LHCN-M2 (cell line): ENCODE results near the gene GARIN5B. TPM values are rescaled to one million over a fixed set of nuclear protein-coding genes. Genes with fewer than 3 reads are reported as not detected.
"Not testable (repeated sequence)": the region's sequence is repeated elsewhere in the genome, so short reads cannot be mapped to it uniquely, and the experiment has no call there.

Experiments
- DNase-seq: peaks from one replicate; pipeline ENCODE4 v3.0.0-alpha.2; 2012; ENCODE audit warnings: low read depth
- polyA plus RNA-seq: library from polyadenylated mRNA; unstranded; fragments of >200 nt; gene quantifications from one replicate; pipeline ENCODE4 v1.2.1, GENCODE V29; 2012; ENCODE audit warnings: missing spikeins
- total RNA-seq: library from RNA; depleted of rRNA; stranded (reverse); fragments of >200 nt; gene quantifications from 2 replicates; pipeline ENCODE4 v1.2.3, GENCODE V29; 2014; rRNA removed

Gene GARIN5B
- total RNA-seq, result not detected in 2 replicates
- polyA plus RNA-seq, result not detected

DNA sequence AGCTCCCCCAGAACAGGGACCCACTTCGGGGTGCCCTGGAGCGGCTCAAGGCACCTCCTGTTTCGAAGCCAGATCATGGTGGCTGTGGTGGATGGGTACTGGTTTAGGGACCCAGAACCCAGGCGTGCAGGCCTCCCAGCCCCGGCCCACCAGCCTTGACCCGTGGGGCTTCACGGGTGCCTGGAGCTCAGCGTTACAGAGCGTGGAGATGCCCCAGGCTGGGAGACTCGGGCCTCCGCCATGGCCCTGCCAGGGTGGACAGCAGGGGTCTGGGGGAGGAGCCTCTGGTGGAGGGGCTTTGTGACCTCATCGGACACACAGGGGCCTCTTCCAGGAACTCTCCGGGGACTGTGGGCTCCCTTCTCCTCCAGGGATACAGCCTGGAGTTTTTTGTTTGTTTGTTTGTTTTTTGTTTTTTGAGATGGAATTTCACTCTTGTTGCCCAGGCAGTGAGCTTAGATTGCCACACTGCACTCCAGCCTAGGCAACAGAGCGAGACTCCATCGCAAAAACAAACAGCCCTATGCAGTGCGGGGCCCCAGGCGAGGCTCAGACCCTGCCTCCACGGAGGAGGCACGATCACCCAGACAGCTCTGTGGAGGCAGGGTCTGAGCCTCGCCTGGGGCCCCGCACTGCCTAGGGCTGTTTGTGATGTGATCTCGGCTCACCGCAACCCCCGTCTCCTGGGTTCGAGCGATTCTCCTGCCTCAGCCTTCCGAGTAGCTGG lies at the start of gene GARIN5B:
Gene GARIN5B, minus strand, starts transcription at position 271 of the 727 bp plus-strand sequence. Its CDS starts 194 bp downstream, at position 77.
- no peak for DNase-seq

GRCh38 chr19:55410168-55410567 lies 47.1 kb upstream of the GARIN5B start:
- no peak for DNase-seq

GRCh38 chr19:55409179-55409578 lies 46.1 kb upstream of the GARIN5B start:
- DNase-seq, result not testable (repeated sequence)

DNA sequence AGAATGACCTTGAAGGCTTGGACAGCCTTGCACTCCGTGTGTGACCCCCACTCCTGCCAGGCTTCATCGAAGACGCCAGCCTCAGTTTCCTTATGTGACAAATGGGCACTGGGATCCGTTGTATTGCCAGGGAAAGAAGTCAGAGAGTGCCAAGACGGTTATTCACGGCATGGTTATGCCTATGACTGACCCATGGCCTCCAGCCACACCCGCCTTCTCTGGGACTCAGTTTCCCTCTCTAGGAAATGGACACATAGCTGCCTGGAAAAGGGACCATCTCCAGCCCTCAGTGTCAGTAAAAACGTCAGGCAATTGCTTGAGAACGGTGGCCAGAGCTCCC lies 45.4 kb upstream of the GARIN5B start:
- no peak for DNase-seq

- DNase-seq, result peak; percentile 99
Observed at GRCh38 chr19:55407800-55408532, 44.9 kb upstream of the GARIN5B start.

DNA sequence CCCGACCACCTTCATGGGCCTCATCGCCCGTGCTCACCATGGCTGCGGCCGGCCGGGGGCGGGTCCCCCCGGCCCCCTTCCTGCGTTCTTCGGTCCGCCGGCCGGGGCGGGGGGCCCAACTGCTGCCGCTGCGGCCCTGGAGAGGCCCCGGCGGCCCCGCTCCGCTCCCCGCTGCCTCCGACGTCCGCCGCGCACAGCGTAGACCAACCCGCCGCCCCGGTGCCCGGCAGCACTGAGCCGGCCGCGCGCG lies 44.4 kb upstream of the GARIN5B start, which contains the start of gene UBE2S:
Gene UBE2S, minus strand, starts transcription at position 239 of the 250 bp plus-strand sequence. Its CDS starts 199 bp downstream, at position 40.
- not testable (repeated sequence) for DNase-seq

- no peak for DNase-seq
Observed at GRCh38 chr19:55406826-55407549, 43.9 kb upstream of the GARIN5B start.

- DNase-seq, result no peak
Observed at GRCh38 chr19:55406091-55406825, 43.2 kb upstream of the GARIN5B start.

- no peak for DNase-seq
Observed at GRCh38 chr19:55405638-55406037, 42.6 kb upstream of the GARIN5B start.

DNA sequence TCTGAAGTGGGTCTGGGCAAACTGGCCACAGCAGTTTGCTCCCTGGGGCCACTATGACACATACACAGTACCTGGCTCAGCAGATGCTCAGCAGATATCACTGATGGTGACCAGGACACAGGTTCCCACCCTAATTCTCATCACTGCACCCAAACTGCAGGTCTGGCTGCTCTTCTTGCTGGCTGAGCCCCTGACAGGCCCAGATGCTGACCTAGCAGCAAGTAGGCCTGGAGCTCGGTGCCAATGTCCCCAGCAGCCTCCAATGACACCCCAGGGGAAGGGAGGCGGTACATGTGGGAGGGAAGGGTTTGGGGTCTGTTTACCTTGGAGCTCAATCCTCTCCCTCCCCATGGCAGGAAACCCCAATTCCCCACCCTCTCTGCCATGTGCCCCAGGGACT lies 39.4 kb upstream of the GARIN5B start:
- DNase-seq, result no peak

- not testable (repeated sequence) for DNase-seq
Observed at GRCh38 chr19:55401390-55401789, 38.3 kb upstream of the GARIN5B start.

- DNase-seq, result no peak
Observed at GRCh38 chr19:55400281-55401087, 37.4 kb upstream of the GARIN5B start.

GRCh38 chr19:55398200-55398925 lies 35.3 kb upstream of the GARIN5B start:
- DNase-seq, result no peak

- DNase-seq, result no peak
Observed at GRCh38 chr19:55392820-55393761, 30.0 kb upstream of the GARIN5B start.

- DNase-seq, result no peak
Observed at GRCh38 chr19:55391702-55392615, 28.9 kb upstream of the GARIN5B start.

DNA sequence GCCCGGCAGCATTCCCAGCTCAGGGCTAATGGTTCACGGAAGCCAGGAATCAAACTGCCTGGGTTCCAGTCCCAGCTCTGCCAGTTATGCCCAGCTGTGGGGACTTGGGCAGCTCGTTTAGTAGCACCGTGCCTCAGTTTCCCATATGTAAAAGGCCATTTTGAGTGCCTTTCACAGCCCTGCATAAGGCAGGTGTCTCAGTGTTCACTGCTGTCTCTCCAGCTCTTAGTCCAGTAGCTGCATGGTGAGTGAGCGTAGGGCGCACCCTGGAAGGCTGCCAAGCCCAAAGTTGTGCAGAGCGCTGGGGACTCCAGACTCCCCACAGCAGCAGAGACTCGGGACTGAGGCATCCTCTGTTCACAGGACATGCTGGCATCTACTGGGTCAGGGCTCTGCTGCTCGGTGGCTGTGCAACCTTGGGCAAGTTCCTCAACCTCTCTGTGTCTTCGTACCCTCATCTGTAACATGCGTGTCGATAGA lies 28.2 kb upstream of the GARIN5B start:
- no peak for DNase-seq

GRCh38 chr19:55390461-55390880 lies 27.4 kb upstream of the GARIN5B start:
- DNase-seq, result no peak
